IMR-90 (cell line): Measurements from ENCODE around the gene TMEM131L. TPM values are rescaled to one million over a fixed set of nuclear protein-coding genes. Genes with fewer than 3 reads are reported as not detected.

Experiments
- ATAC-seq: fragments of 200-7000 bp; cut with Tn5 transposase; 2 replicates; pipeline ENCODE4 v1.9.1; 2020; ENCODE audit warnings: low read depth, mild to moderate bottlenecking, moderate library complexity
- BruUV-seq: library from RNA; stranded (reverse); fragments of 400-500 nt; replicated peaks from 2 replicates; lab custom pipeline; 2021; lab: Mats Ljungman, UMichigan
- CTCF ChIA-PET: fragments of 300-600 bp; formaldehyde crosslinking; extraction: SDS; loops from one replicate; lab custom pipeline; 2021; ENCODE audit warnings: antibody characterized with exemption; lab: Yijun Ruan, JAX
- POLR2A ChIA-PET: fragments of 300-600 bp; sonication (Branson Sonifier 250); formaldehyde crosslinking; loops from one replicate; lab custom pipeline; 2022; ENCODE audit warnings: antibody characterized with exemption; ENCODE audit not compliant: unreplicated experiment; lab: Charles Lee
- DNase-seq: peaks from one replicate; pipeline ENCODE4 v3.0.0; 2013
- H2AFZ ChIP-seq: replicated peaks from 2 replicates; pipeline ENCODE3; 2013; ENCODE audit warnings: low read length, mild to moderate bottlenecking; ENCODE audit not compliant: poor library complexity
- H2AK5ac ChIP-seq: 2 replicates; pipeline ENCODE4 v1.6.1; 2013; ENCODE audit warnings: low read depth, low read length, inconsistent platforms
- H2AK9ac ChIP-seq: replicated peaks from 2 replicates; pipeline ENCODE3; 2013; ENCODE audit warnings: mild to moderate bottlenecking, low read depth, low read length, moderate library complexity; ENCODE audit not compliant: poor library complexity
- H2BK120ac ChIP-seq: 2 replicates; pipeline ENCODE4 v1.6.1; 2013; ENCODE audit warnings: low read depth, low read length, inconsistent platforms
- H2BK15ac ChIP-seq: 3 replicates; pipeline ENCODE4 v1.6.1; 2013; ENCODE audit warnings: low read depth, low read length, inconsistent platforms
- H2BK20ac ChIP-seq: 2 replicates; pipeline ENCODE4 v1.6.1; 2013; ENCODE audit warnings: low read depth, mild to moderate bottlenecking, inconsistent platforms, low read length, moderate library complexity
- H2BK5ac ChIP-seq: 2 replicates; pipeline ENCODE4 v1.6.1; 2013; ENCODE audit warnings: mild to moderate bottlenecking, low read depth, low read length, inconsistent platforms; ENCODE audit not compliant: poor library complexity, severe bottlenecking
- H3K14ac ChIP-seq: replicated peaks from 2 replicates; pipeline ENCODE4 v1.6.1; 2013; ENCODE audit warnings: low read depth, low read length, inconsistent platforms
- H3K18ac ChIP-seq: 2 replicates; pipeline ENCODE4 v1.6.1; 2013; ENCODE audit warnings: low read depth, low read length, control low read depth
- H3K23ac ChIP-seq: 2 replicates; pipeline ENCODE4 v1.6.1; 2013; ENCODE audit warnings: low read depth, low read length, inconsistent platforms
- H3K27ac ChIP-seq: 2 replicates; pipeline ENCODE4 v1.5.1; 2013; ENCODE audit warnings: mild to moderate bottlenecking, control low read depth, low read length; ENCODE audit not compliant: insufficient read depth
- H3K27me3 ChIP-seq: 2 replicates; pipeline ENCODE4 v1.6.1; 2013; ENCODE audit warnings: low read length; ENCODE audit not compliant: control insufficient read depth, insufficient read depth
- H3K36me3 ChIP-seq: 2 replicates; pipeline ENCODE4 v1.6.1; 2013; ENCODE audit warnings: low read length, mixed read lengths; ENCODE audit not compliant: control insufficient read depth, insufficient read depth
- H3K4ac ChIP-seq: 2 replicates; pipeline ENCODE4 v1.6.1; 2013; ENCODE audit warnings: low read depth, low read length, inconsistent platforms
- H3K4me1 ChIP-seq: 2 replicates; pipeline ENCODE4 v1.6.1; 2013; ENCODE audit warnings: low read length, mixed read lengths; ENCODE audit not compliant: control insufficient read depth, insufficient read depth
- H3K4me2 ChIP-seq: 2 replicates; pipeline ENCODE4 v1.6.1; 2013; ENCODE audit warnings: low read depth, mild to moderate bottlenecking, control low read depth, low read length, moderate library complexity
- H3K4me3 ChIP-seq: 2 replicates; pipeline ENCODE4 v1.5.1; 2013; ENCODE audit warnings: low read depth, mild to moderate bottlenecking, control low read depth, low read length, moderate library complexity; ENCODE audit not compliant: insufficient read depth
- H3K56ac ChIP-seq: 2 replicates; pipeline ENCODE4 v1.6.1; 2013; ENCODE audit warnings: low read length, inconsistent platforms; ENCODE audit not compliant: insufficient read depth; ENCODE audit errors: extremely low read depth
- H3K79me1 ChIP-seq, 2 experiments: 2 replicates each; pipeline ENCODE4 v1.6.1; 2013; ENCODE audit warnings: low read length in 2 of 2, inconsistent platforms in 1 of 2, low read depth in 1 of 2
- H3K9ac ChIP-seq: 2 replicates; pipeline ENCODE4 v1.6.1; 2013; ENCODE audit warnings: low read depth, low read length, control low read depth
- H3K9me1 ChIP-seq: 2 replicates; pipeline ENCODE4 v1.6.1; 2013; ENCODE audit warnings: low read length, inconsistent platforms; ENCODE audit not compliant: insufficient read depth
- H3K9me3 ChIP-seq: 2 replicates; pipeline ENCODE4 v1.6.1; 2013; ENCODE audit warnings: low read length; ENCODE audit not compliant: control insufficient read depth, insufficient read depth
- H4K20me1 ChIP-seq: 2 replicates; pipeline ENCODE4 v1.6.1; 2013; ENCODE audit warnings: low read length, inconsistent platforms; ENCODE audit not compliant: insufficient read depth
- H4K5ac ChIP-seq: 2 replicates; pipeline ENCODE4 v1.6.1; 2013; ENCODE audit warnings: mild to moderate bottlenecking, low read depth, low read length, control low read depth
- H4K8ac ChIP-seq, 2 experiments: 2 replicates each; pipeline ENCODE4 v1.6.1; 2013; ENCODE audit warnings: low read depth in 2 of 2, low read length in 2 of 2, control low read depth in 1 of 2, inconsistent platforms in 1 of 2
- H4K91ac ChIP-seq: 2 replicates; pipeline ENCODE4 v1.6.1; 2013; ENCODE audit warnings: low read depth, low read length, inconsistent platforms; ENCODE audit not compliant: insufficient read depth
- MAFK ChIP-seq: IDR thresholded peaks from 2 replicates; pipeline ENCODE4 v1.6.1; 2012; ENCODE audit warnings: low read depth, low read length, improper control_type of control experiment
- MAZ ChIP-seq: IDR thresholded peaks from 2 replicates; pipeline ENCODE4 v1.6.1; 2012; ENCODE audit warnings: low read depth, mild to moderate bottlenecking, low read length, improper control_type of control experiment, moderate library complexity, borderline replicate concordance
- NFE2L2 ChIP-seq: fragments of 150-350 bp; IDR thresholded peaks from 2 replicates; pipeline ENCODE4 v1.6.1; 2016; ENCODE audit warnings: low read depth, mild to moderate bottlenecking, low read length
- WGBS, 2 experiments: methylation state at CpG; one replicate each; pipeline versions ENCODE4 v1.1.5 to v1.1.7; 2013; ENCODE audit warnings: missing lambda C conversion rate in 2 of 2; ENCODE audit not compliant: insufficient read length in 1 of 2; ENCODE audit errors: extremely low coverage in 2 of 2; 5-methylcytosine and 5-hydroxymethylcytosine counted together
- dilution Hi-C: fragments of 300-500 bp; cut with HindIII; formaldehyde crosslinking; loops from one replicate; pipeline ENCODE4 v1.14.3; 2018; ENCODE audit warnings: low sequenced_read_pairs; ENCODE audit not compliant: unreplicated experiment
- in situ Hi-C: fragments of 300-500 bp; cut with MboI; formaldehyde crosslinking; loops from 3 replicates; pipeline ENCODE4 v1.14.3; 2019; ENCODE audit warnings: low sequenced_read_pairs, inconsistent platforms, mixed read lengths
- intact Hi-C: fragments of 100-400 bp; cut with micrococcal nuclease; formaldehyde crosslinking; loops from 2 replicates; pipeline ENCODE4 v1.10.0; 2022
- polyA plus RNA-seq, 3 experiments: library from polyadenylated mRNA; depleted of rRNA; stranded (reverse); fragments of >200 nt; gene quantifications; 2 replicates each; pipeline ENCODE4 v1.2.3, GENCODE V29; 2012; ENCODE audit warnings: low replicate concordance in 1 of 3
- total RNA-seq: library from RNA; depleted of rRNA; stranded (reverse); fragments of >200 nt; gene quantifications from 2 replicates; pipeline ENCODE4 v1.2.3, GENCODE V29; 2012

Gene TMEM131L
- total and polyA plus RNA-seq, 2 of the 4 experiments (the other 2 are of a cell fraction), result 8.4 to 23.8 TPM

DNA sequence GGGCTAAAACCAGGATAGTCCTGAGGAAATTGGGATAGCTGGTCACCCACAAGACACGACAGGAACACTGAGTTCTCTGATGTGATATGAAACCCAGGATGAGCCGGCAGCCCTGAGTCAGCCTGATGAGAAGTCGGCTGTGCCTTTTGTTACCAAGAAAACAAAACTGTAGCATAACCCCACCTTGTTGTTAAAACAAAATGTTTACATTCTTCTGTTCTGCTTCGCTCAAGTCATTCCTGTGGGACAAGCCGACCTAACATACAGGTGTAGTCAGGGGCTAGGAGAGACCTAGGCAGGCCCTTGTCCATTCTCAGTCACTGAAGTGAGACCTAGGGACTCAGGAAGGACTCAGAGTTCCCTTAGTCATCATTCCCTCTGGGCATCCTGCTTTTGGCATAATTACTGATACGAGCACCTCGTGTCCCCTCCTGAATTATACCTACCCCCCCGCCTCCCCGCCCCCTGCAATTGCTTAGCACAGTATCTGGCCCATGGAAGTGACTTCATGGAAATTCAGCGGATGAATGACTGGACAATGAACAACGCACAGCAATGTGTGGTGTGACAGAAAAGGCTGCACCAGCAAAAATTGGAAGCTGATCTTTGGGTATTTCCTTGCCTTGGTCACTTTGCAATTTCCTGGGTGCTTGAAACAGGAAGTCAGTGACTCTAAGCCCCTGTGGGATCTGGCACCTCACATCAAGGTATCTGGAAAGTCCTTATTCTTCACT, 186.1 kb downstream of the TMEM131L start:
- Histone ChIP-seq H3K36me3 (no peaks in the 10 kb centered on the region), H4K5ac (no peak overlapping the region), H2AK5ac (no peak overlapping the region), H3K14ac (no peak overlapping the region), H4K20me1 (no peaks in the 10 kb centered on the region), H3K9me1 (peaks cover 4% of the 10 kb centered on the region; the same call in 1 of the 2 replicates), H3K4me1 (no peaks in the 10 kb centered on the region), H3K4ac (no peak overlapping the region), H3K9ac (no peak overlapping the region), H2AK9ac (no peak overlapping the region), H4K91ac (no peak overlapping the region), H2AFZ (no peak overlapping the region), H3K56ac (no peak overlapping the region), H3K18ac (no peak overlapping the region), H2BK120ac (no peak overlapping the region), H2BK15ac (no peak overlapping the region), H3K9me3 (no peaks in the 10 kb centered on the region), H3K23ac (no peak overlapping the region), H3K79me1 (no peaks in the 10 kb centered on the region), H3K27ac (no peak overlapping the region), H2BK5ac (no peak overlapping the region), H2BK20ac (no peak overlapping the region), H3K4me3 (no peak overlapping the region), H3K27me3 (peaks cover 12% of the 10 kb centered on the region), H3K4me2 (no peak overlapping the region), H4K8ac (no peak overlapping the region)
- ChIA-PET POLR2A (no interaction called here), CTCF (no interaction called here)
- no peak for TF ChIP-seq MAFK
- TF ChIP-seq NFE2L2, result no peak
- TF ChIP-seq MAZ, result no peak
- in situ Hi-C loops, result no loop called here
- DNase-seq (no peak), ATAC-seq (no peak)
- no TSS peak for BruUV-seq
- dilution Hi-C loops, result no loop called here
- intact Hi-C loops, result no loop called here
- 80% methylated on average over 1 of the region's 11 CpGs; no CpG with 5 or more reads in 1 of the 2 experiments for WGBS, 2 experiments
